HG02798 (cell line): ENCODE measurements around the gene CARD8.
A peak's percentile ranks its signal among the peaks of the same experiment; 100 is the strongest.
"Not testable (repeated sequence)": the region's sequence is repeated elsewhere in the genome, so short reads cannot be mapped to it uniquely, and the experiment has no call there.

Experiments used
- ATAC-seq: cut with Tn5 transposase; IDR thresholded peaks from one replicate; pipeline ENCODE4 v1.9.1; 2021; ENCODE audit warnings: mild to moderate bottlenecking; ENCODE audit not compliant: unreplicated experiment, poor library complexity

The CARD8 gene, protein sequence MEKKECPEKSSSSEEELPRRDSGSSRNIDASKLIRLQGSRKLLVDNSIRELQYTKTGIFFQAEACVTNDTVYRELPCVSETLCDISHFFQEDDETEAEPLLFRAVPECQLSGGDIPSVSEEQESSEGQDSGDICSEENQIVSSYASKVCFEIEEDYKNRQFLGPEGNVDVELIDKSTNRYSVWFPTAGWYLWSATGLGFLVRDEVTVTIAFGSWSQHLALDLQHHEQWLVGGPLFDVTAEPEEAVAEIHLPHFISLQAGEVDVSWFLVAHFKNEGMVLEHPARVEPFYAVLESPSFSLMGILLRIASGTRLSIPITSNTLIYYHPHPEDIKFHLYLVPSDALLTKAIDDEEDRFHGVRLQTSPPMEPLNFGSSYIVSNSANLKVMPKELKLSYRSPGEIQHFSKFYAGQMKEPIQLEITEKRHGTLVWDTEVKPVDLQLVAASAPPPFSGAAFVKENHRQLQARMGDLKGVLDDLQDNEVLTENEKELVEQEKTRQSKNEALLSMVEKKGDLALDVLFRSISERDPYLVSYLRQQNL

GRCh38 chr19:48255376-48256303, at the start of gene CARD8:
CARD8 (minus strand) TSS chr19:48255912; CDS start chr19:48241020, 14,892 bp downstream.
- ATAC-seq: peak; percentile 61

GRCh38 chr19:48303866-48304265, 48.2 kb upstream of the CARD8 start:
- ATAC-seq: no peak

DNA sequence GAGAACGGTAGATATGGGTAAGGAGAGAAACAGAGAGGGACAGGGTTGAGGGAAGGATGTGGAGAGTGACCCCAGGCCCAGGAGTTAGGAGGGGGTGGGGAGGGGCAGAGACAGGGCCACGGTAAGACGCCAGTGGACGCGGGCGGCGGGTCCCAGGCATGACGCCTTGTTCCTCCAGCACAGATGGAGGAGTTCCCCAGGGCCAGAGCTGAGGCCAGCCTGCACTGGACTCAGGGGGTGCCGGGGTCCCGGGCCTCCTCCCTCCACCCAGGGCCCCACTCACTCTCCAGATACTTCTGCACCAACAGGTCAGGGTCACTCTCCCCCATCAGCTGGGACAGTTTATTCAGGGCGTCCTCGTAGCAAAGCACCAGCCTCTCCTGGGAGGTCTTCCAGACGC, 47.7 kb upstream of the CARD8 start:
- ATAC-seq: no peak

DNA sequence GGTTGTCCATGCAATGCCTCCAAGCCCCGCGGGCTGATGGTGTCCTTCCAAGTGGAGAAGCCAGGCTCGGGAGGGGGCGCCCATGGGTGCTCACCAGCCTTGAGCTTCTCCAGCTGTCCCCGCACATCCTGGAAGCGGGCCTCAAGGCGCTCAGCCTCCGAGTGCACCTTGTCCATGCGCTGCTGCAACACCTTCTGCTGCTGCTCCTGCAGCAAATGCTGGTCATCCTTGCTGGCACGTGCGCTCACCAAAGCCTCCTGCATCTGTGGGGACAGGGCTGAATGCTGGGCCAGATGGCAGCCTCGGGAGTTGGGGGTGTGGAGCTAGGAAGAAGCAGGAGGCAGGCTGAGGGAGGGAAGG, 46.9 kb upstream of the CARD8 start:
- no peak for ATAC-seq

- no peak for ATAC-seq
Measured at GRCh38 chr19:48301886-48302599, 46.3 kb upstream of the CARD8 start.

DNA sequence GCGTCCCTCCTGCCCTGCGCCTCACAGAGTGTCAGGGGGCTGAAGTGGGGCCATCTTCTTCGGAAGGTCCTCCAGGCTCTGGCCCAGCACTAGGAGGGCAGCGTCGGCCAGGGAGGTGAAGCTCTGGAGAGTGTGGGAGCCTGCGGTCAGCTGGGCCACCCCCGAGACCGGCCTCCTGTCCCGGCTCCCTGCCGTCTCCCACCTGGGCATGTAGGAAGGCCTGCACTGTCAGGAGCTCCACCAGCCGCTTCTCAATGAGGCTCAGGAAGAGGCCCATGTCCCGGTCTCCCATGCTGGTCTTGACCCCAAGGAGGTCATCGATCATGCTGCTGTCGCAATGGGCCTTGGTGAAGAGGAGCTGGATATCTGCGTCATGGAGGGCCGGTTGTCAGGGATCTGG, 42.3 kb upstream of the CARD8 start:
- ATAC-seq: no peak

- no peak for ATAC-seq
Measured at GRCh38 chr19:48296963-48297734, 41.4 kb upstream of the CARD8 start.

DNA sequence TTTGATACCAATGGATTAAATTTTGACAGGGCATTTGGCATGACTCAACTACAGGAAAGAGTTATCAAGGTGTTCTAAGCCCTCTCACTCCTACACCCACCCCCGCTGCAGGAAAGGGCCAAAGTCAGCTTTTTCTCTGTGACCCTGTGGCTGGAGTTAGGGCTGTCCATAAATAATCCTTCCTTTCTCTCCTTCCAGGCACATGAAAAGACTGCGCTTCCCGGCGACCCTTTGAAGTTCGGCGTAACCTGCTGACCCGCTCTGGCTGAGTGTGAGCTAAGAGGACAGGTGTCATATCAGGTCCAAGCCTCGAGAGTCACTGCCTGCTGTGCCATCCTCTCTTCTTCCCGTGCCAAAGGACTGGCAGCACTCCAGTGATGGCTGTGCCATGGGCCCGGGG, 39.7 kb upstream of the CARD8 start:
- ATAC-seq: no peak

DNA sequence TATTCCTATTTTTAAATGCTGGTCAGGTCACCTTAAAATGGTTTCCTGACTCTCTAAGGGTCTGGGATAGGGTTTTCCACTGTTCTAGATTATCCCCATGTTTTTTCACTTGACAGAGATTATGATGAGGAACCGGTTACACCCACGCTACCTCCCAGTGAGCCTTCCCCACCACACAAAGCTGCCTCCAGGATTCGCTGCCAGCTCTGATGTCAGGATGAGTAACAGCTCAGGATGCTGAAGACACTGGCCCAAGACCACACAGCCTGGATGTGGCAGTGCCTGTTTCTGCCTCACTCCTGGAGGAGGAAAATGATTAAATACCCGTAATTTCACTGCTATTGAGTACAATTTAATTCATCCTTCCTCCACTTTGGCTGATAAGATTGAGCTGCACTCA, 37.1 kb upstream of the CARD8 start:
- no peak for ATAC-seq

- not testable (repeated sequence) for ATAC-seq
Measured at GRCh38 chr19:48291489-48291815, 35.7 kb upstream of the CARD8 start.

DNA sequence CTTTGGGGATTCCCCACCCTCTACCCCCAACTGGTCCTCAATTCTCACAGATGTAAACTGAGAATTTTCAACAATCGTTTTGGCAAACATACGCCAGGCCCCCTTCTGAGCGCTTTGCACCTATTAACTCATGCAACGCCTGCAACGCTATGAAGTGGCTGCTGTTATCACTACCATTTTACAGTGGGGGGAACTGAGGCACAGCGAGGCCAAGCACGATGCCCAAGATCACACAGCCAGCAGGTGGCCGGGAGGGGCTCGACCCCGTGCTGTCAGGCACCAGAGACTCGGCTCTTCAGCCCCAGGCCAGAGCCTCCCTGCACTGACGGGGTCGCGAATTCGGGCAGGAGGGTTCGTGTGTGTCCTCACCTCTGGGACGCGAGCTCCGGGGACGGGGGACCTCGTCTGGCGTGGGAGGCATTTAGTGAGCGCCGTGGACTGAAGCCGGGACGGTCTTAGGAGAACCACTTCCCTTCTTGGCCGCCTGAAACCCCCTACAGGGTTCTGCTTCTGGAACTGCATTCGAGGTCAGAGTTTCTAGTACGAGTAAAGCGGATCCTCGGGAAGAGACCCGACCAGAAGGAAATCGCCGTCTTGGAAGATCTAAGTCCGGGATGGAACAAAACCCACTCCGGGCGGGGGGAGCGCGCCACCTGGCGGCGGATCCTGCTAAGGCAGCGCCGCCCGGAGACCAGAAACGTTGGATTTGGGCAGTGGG, 35.2 kb upstream of the CARD8 start:
- ATAC-seq: no peak

DNA sequence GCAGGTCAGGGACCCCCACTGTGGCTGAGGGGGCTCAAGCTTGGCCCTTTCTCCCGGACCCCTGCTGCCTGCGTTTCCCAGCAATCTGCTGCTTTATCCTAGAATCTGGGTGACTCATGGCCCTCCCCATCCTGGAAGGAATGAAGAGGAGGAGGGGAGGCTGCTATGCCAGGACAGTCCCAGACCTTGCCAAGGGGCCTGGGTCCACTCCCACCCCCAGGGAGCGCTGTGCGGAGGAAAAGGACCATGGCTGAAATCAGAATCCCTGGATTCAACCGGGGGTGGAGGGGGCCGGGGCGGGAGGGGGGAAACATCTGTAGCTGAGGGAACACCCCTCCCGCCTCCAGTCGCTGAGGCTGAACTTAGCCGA, 34.7 kb upstream of the CARD8 start:
- ATAC-seq: no peak

- ATAC-seq: no peak
Measured at GRCh38 chr19:48287748-48288147, 32.0 kb upstream of the CARD8 start.

GRCh38 chr19:48284896-48285295, 29.2 kb upstream of the CARD8 start:
- ATAC-seq: no peak

DNA sequence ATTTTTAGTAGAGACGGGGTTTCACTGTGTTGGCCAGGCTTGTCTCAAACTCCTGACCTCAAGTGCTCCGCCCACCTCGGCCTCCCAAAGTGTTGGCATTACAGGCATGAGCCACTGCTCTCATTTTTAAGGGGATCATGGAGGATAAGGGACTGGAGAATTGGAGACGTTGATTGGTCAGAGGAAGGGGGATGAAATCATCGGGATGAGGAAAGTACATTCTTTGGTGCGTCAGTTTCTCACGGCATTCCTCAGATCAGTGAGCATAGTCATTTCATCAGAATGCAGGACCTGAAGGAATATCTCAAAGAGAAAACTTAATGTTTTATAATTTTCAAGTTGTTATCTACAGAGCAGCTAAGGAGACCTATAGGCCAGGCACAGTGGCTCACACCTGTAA, 28.2 kb upstream of the CARD8 start:
- no peak for ATAC-seq

DNA sequence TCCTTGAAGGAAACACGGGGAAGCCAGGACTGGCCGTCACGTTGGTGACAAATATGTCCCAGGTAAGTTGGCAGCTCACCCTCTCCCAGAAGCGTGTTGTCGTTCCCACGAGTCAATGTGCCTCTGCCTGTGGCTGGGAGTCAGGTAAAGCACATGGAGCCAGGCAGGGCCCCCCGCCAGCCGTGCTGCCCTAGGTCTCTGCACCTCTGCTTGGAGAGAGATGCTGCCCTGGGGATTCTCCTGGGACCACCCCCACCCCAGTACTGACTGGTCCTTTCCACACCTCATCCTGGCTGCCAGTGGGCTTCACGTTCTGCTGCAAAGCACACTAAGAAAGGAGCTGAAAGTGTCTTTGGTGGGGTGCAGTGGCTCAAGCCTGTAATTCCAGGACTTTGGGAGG, 24.0 kb upstream of the CARD8 start:
- no peak for ATAC-seq

DNA sequence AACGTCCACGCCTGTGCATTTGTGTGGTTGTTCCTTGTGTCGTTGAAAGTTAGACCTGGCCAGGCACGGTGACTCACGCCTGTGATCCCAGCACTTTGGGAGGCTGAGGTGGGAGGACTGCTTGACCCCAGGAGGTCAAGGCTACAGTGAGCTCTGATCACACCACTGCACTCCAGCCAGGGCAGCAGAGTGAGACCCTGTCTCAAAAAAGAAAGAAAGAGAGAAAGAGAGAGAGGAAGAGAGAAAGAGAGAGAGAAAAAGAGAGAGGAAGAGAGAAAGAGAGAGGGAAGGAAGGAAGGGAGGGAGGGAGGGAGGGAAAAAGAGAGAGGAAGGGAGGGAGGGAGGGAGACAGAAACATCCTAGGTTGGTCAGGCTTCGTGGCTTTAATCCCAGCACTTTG, 19.2 kb upstream of the CARD8 start:
- ATAC-seq: no peak

DNA sequence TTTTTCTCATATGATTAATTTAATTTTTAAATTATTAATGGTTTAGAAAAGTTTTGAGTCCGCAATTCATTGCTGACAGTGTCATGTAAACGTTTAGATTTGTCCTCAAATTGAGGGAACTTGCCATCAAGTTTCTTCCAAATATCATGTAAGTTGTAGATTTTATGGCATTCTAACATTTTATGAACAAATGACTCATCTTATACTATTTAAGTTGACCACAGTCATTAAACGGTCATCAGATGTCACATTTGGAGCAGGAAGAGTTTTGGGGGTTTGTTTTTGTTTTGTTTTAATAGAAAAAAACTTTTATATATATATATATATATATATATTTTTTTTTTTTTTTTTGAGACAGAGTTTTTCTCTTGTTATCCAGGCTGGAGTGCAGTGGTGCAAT, 18.5 kb upstream of the CARD8 start:
- no peak for ATAC-seq

DNA sequence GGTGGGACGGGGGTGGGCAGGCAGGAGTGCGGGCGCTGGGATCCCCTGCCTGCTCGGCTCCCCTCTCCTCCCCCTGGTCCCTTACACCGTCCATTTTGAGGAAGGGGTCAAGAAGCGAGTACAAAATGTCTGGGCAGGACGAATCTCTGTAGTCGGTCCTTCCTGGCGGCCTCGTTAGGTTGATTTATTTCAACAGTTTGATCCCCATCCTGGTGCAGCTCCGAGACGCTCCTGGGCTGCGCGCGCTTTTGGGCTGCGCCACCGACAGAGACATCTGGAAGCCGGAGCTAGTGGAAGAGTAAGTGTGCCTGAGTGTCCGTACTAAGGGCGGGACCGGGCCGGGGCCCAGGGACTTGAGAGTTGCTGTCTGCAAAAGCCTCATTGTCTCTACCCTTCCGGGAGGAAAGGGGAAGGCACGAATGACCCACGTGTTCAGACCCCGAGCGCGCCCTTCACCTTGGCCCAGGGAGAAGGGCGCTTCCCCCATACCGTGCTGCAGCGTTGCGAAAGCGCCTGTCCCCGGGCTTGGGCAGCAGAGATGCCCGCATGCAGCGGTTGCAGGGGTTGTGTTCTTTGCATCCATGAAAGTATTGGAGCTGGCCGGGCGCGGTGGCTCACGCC, 15.9 kb upstream of the CARD8 start:
- no peak for ATAC-seq
